Activated CD4-positive, CD25-positive, alpha-beta regulatory T cell treated with anti-CD3 and anti-CD28 coated beads, Interleukin-2, amount 50 U/mL, for 72 hours (primary cell): ENCODE results near the gene FANCE.
"Not testable (repeated sequence)": the region's sequence is repeated elsewhere in the genome, so short reads cannot be mapped to it uniquely, and the experiment has no call there.

Experiments
- DNase-seq: peaks from one replicate; pipeline ENCODE4 v3.0.0; 2021

FANCE gene

GRCh38 chr6:35500782-35501181 is 48.6 kb downstream of the FANCE start:
- no peak for DNase-seq

- DNase-seq: no peak
These were observed 49.6 kb downstream of the FANCE start for GRCh38 chr6:35501784-35502183.

GRCh38 chr6:35503534-35503933 is 51.4 kb downstream of the FANCE start:
- DNase-seq: no peak

GRCh38 chr6:35505999-35506412 is 53.9 kb downstream of the FANCE start:
- DNase-seq: no peak

- no peak for DNase-seq
These were observed 54.4 kb downstream of the FANCE start for GRCh38 chr6:35506536-35506935.

- DNase-seq: no peak
These were observed 55.1 kb downstream of the FANCE start for GRCh38 chr6:35507221-35507620.

GRCh38 chr6:35508027-35508426 is 55.9 kb downstream of the FANCE start:
- DNase-seq: no peak

GRCh38 chr6:35508542-35508941 is 56.4 kb downstream of the FANCE start:
- no peak for DNase-seq

GRCh38 chr6:35510916-35511561 is 58.9 kb downstream of the FANCE start:
- no peak for DNase-seq

GRCh38 chr6:35511562-35511941 is 59.4 kb downstream of the FANCE start:
- DNase-seq: no peak

GRCh38 chr6:35512006-35512405 is 59.9 kb downstream of the FANCE start:
- DNase-seq: no peak

GRCh38 chr6:35512740-35513139 is 60.6 kb downstream of the FANCE start, which contains the start of gene TULP1:
TSS of gene TULP1 (minus strand) at chr6:35512896. CDS start at chr6:35512858, 38 bp downstream.
- no peak for DNase-seq

- no peak for DNase-seq
These were observed 62.4 kb downstream of the FANCE start for GRCh38 chr6:35514587-35514986.

- not testable (repeated sequence) for DNase-seq
These were observed 63.8 kb downstream of the FANCE start for GRCh38 chr6:35515939-35516338.
